ENCODE measurements around the gene NXPE4.

The NXPE4 gene

DNA sequence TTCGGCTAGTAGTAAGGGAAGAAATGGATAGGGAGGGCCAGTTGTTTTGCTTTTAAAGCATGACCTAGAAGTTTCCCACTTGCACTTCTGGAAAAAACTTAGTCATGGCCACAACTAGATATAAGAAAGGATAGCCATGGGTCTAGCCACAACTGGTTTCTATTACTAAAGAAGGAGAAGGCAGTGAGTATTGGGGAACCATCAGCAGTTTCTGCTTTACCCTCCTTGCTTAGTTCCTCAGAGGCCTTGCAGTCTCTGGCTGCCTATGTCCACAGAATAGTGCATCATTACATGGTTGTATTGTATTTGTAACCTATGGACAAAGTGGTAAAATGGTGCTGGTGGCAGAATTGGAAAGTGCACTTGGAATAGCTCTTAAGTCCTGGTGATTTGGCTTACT lies 71.5 kb downstream of the NXPE4 start:
- Histone ChIP-seq H3K36me3 (ENCODE audit: insufficient read depth, low read length) (no peaks in the 10 kb centered on the region), H3K9me2 (ENCODE audit: low read depth, low read length) (no peaks in the 10 kb centered on the region), H3K9me3 (ENCODE audit: low read length) (no peaks in the 10 kb centered on the region), H3K4me2 (ENCODE audit: low read length) (no peak overlapping the region), H4K20me1 (ENCODE audit: insufficient read depth, low read length) (no peaks in the 10 kb centered on the region), H3K9ac (ENCODE audit: low read length) (no peak overlapping the region), H3F3A (ENCODE audit: insufficient read depth, low read length) (no peaks in the 10 kb centered on the region), H3K4me1 (ENCODE audit: insufficient read depth, low read length, severe bottlenecking) (no peaks in the 10 kb centered on the region), H3K27me3 (ENCODE audit: insufficient read depth, low read length) (no peaks in the 10 kb centered on the region), H3K27ac (ENCODE audit: low read depth, low read length, poor library complexity, severe bottlenecking) (no peak overlapping the region), H3K79me2 (ENCODE audit: insufficient read depth, low read length) (no peaks in the 10 kb centered on the region), H3K4me3 (ENCODE audit: low read depth, low read length, poor library complexity, severe bottlenecking) (no peak overlapping the region), H2AFZ (ENCODE audit: low read length) (no peak overlapping the region)
- TF ChIP-seq, protein P1, sequence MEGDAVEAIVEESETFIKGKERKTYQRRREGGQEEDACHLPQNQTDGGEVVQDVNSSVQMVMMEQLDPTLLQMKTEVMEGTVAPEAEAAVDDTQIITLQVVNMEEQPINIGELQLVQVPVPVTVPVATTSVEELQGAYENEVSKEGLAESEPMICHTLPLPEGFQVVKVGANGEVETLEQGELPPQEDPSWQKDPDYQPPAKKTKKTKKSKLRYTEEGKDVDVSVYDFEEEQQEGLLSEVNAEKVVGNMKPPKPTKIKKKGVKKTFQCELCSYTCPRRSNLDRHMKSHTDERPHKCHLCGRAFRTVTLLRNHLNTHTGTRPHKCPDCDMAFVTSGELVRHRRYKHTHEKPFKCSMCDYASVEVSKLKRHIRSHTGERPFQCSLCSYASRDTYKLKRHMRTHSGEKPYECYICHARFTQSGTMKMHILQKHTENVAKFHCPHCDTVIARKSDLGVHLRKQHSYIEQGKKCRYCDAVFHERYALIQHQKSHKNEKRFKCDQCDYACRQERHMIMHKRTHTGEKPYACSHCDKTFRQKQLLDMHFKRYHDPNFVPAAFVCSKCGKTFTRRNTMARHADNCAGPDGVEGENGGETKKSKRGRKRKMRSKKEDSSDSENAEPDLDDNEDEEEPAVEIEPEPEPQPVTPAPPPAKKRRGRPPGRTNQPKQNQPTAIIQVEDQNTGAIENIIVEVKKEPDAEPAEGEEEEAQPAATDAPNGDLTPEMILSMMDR (IDR thresholded peaks at IDR 0.05; ENCODE audit: low read length) = no peak
- TF ChIP-seq EZH2 (IDR thresholded peaks at IDR 0.05; ENCODE audit: borderline replicate concordance, low read length) = no peak

DNA sequence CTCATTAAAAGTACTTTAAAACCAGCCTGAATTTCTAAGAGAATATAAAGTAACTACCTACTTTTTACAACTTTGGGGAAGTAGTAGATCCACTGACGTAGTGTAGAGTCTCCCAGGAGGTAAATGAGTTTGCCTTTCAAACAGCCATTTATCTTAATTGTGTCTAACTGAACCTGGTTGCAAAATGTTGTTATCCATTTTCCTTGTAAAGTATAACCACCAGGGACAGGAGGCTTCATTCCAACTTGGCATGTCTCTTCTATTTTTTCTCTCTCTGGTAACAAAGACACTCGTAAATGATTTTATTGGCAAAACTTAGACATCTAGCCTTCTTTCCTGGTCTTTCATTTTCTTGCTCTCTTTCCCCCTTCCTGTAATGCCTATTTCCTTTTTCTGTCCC lies 72.8 kb downstream of the NXPE4 start:
- Histone ChIP-seq H3K9me2 (ENCODE audit: low read depth, low read length) (no peaks in the 10 kb centered on the region), H3K4me1 (ENCODE audit: insufficient read depth, low read length, severe bottlenecking) (no peaks in the 10 kb centered on the region), H3K4me3 (ENCODE audit: low read depth, low read length, poor library complexity, severe bottlenecking) (no peak overlapping the region), H3K27ac (ENCODE audit: low read depth, low read length, poor library complexity, severe bottlenecking) (no peak overlapping the region), H3K27me3 (ENCODE audit: insufficient read depth, low read length) (no peaks in the 10 kb centered on the region), H4K20me1 (ENCODE audit: insufficient read depth, low read length) (no peaks in the 10 kb centered on the region), H3K79me2 (ENCODE audit: insufficient read depth, low read length) (no peaks in the 10 kb centered on the region), H3K4me2 (ENCODE audit: low read length) (no peak overlapping the region), H3K36me3 (ENCODE audit: insufficient read depth, low read length) (no peaks in the 10 kb centered on the region), H2AFZ (ENCODE audit: low read length) (no peak overlapping the region), H3K9ac (ENCODE audit: low read length) (no peak overlapping the region), H3F3A (ENCODE audit: insufficient read depth, low read length) (no peaks in the 10 kb centered on the region), H3K9me3 (ENCODE audit: low read length) (no peaks in the 10 kb centered on the region)
- TF ChIP-seq EZH2 (IDR thresholded peaks at IDR 0.05; ENCODE audit: borderline replicate concordance, low read length) = no peak
- TF ChIP-seq, protein P1 (IDR thresholded peaks at IDR 0.05; ENCODE audit: low read length) = no peak

Data from OCI-LY1 (cell line).